Caco-2 (cell line): Measurements from ENCODE around the gene CBS. TPM values are rescaled to one million over a fixed set of nuclear protein-coding genes. Genes with fewer than 3 reads are reported as not detected.

Experiments used
- BruUV-seq: library from RNA; stranded (reverse); fragments of 400-500 nt; replicated peaks from 2 replicates; lab custom pipeline; 2021; lab: Mats Ljungman, UMichigan
- CTCF ChIA-PET: fragments of 300-600 bp; sonication (Branson Sonifier 250); formaldehyde crosslinking; loops from one replicate; lab custom pipeline; 2022; ENCODE audit warnings: antibody characterized with exemption; lab: Charles Lee
- POLR2A ChIA-PET: fragments of 300-600 bp; sonication (Branson Sonifier 250); formaldehyde crosslinking; loops from one replicate; lab custom pipeline; 2022; ENCODE audit warnings: antibody characterized with exemption; lab: Charles Lee
- DNase-seq, 2 experiments: peaks; one replicate each; pipeline versions ENCODE4 v3.0.0 to v3.0.0-alpha.2; 2020 to 2022
- H3K27me3 ChIP-seq: replicated peaks from 2 replicates; pipeline ENCODE4 v1.6.0; 2011; ENCODE audit warnings: low read length; ENCODE audit not compliant: control insufficient read depth, insufficient read depth
- H3K36me3 ChIP-seq: 2 replicates; pipeline ENCODE4 v1.5.1; 2011; ENCODE audit warnings: low read length; ENCODE audit not compliant: control insufficient read depth, insufficient read depth
- H3K4me1 ChIP-seq: fragments of 250-450 bp; sonication (Bioruptor Pico); 2 replicates; pipeline ENCODE4 v1.5.1; 2020; ENCODE audit warnings: mild to moderate bottlenecking
- H3K4me3 ChIP-seq: 2 replicates; pipeline ENCODE4 v1.5.1; 2011; ENCODE audit warnings: low read depth, mild to moderate bottlenecking, control low read depth, low read length
- H3K9me3 ChIP-seq: fragments of 250-450 bp; sonication (Bioruptor Pico); 2 replicates; pipeline ENCODE4 v1.5.1; 2020; ENCODE audit warnings: mild to moderate bottlenecking, moderate library complexity
- H3K27ac Mint-ChIP-seq: one replicate; pipeline ENCODE4 v1.8.0; 2022; ENCODE audit warnings: mixed read lengths; ENCODE audit not compliant: unreplicated experiment
- H3K27me3 Mint-ChIP-seq: one replicate; pipeline ENCODE4 v1.8.0; 2022; ENCODE audit warnings: mixed read lengths; ENCODE audit not compliant: insufficient read depth, unreplicated experiment
- H3K36me3 Mint-ChIP-seq: one replicate; pipeline ENCODE4 v1.8.0; 2022; ENCODE audit warnings: mild to moderate bottlenecking, mixed read lengths; ENCODE audit not compliant: insufficient read depth, unreplicated experiment
- H3K4me1 Mint-ChIP-seq: one replicate; pipeline ENCODE4 v1.8.0; 2022; ENCODE audit warnings: low read depth, mixed read lengths; ENCODE audit not compliant: unreplicated experiment
- H3K4me3 Mint-ChIP-seq: one replicate; pipeline ENCODE4 v1.8.0; 2022; ENCODE audit warnings: mild to moderate bottlenecking, moderate library complexity, mixed read lengths; ENCODE audit not compliant: unreplicated experiment
- H3K9me3 Mint-ChIP-seq: one replicate; pipeline ENCODE4 v1.8.0; 2022; ENCODE audit warnings: mixed read lengths; ENCODE audit not compliant: unreplicated experiment
- CTCF ChIP-seq, 2 experiments: fragments of 200-600 bp in 1 of 2; IDR thresholded peaks; 1 replicate in 1 of 2; 2 replicates in 1 of 2; pipeline versions ENCODE4 v1.5.1 to v1.8.0; 2011 to 2022; ENCODE audit warnings: antibody characterized with exemption in 1 of 2, control low read depth in 1 of 2, inconsistent platforms in 1 of 2, low read depth in 1 of 2, low read length in 1 of 2, mild to moderate bottlenecking in 1 of 2, moderate library complexity in 1 of 2; ENCODE audit not compliant: insufficient read depth in 1 of 2, severe bottlenecking in 1 of 2, unreplicated experiment in 1 of 2
- intact Hi-C: fragments of 100-400 bp; cut with micrococcal nuclease; formaldehyde crosslinking; loops from one replicate; pipeline ENCODE4 v1.10.0; 2022; ENCODE audit not compliant: unreplicated experiment
- total RNA-seq: library from RNA; stranded (reverse); gene quantifications from 2 replicates; pipeline ENCODE4 v1.2.3, GENCODE V29; 2022

The CBS gene
- total RNA-seq, 1 experiment from 2014 or later = 202 TPM

DNA sequence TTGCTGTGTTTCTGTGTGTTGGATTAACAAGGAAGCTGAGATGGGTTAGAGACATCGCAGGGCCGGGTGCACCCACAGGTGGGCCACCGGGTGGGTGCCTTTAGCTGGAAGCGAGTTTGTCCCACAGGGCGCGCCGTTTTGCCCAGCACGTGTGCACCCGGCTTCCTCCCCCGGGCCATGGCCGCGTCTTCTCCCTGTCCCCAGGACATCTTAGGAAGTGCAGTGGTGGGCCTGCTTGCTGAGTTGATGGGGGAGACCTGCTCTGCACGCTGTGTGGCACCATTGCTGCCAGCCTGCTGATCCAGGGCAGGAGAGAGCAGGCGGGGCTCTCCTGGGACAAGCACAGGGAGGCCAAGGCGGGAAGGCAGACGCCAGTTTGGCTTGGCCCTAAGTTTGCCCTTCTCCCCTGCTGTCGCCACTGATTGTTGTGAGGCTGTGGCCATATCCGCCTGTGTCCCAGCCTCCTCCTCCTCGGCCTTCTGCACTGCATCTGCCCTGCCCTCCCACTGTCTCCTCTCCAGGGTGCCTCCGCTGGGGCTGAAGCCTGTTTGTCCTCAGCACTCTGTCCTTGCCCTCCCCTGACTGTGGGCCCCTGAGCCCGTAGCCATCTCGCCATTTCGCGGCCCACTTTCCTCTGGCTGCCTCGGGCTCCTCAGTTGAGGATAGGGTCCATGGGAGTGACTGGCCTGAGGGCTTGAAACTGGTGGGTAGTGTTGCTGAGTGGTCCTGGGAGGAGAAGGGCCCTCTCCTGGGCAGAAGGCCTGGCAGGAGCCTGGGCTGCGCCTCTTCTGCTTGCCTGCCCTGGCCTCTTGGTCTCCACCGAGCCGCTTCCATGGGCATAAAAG, 53.7 kb downstream of the CBS start:
- CTCF ChIA-PET = no interaction called here
- Histone ChIP-seq H3K27me3 (no peaks in the 10 kb centered on the region), H3K4me3 (no peak overlapping the region), H3K4me1 (peaks cover 10% of the 10 kb centered on the region; the same call in 1 of the 2 replicates), H3K36me3 (no peaks in the 10 kb centered on the region), H3K9me3 (no peaks in the 10 kb centered on the region)
- no peaks in the 10 kb centered on the region for H3K27me3 Mint-ChIP-seq
- no peaks in the 10 kb centered on the region for H3K9me3 Mint-ChIP-seq
- TF ChIP-seq CTCF (IDR thresholded peaks at IDR 0.05; ENCODE audit: insufficient read depth in 1 of 2, low read depth in 1 of 2, low read length in 1 of 2, severe bottlenecking in 1 of 2, unreplicated experiment in 1 of 2) = no peak
- no TSS peak for BruUV-seq
- H3K4me3 Mint-ChIP-seq = no peak overlapping the region
- no peaks in the 10 kb centered on the region for H3K4me1 Mint-ChIP-seq
- peaks cover 10% of the 10 kb centered on the region for H3K36me3 Mint-ChIP-seq
- no peak for DNase-seq
- POLR2A ChIA-PET = no interaction called here
- intact Hi-C loops = no loop called here
- no peak overlapping the region for H3K27ac Mint-ChIP-seq

- Mint-ChIP-seq H3K9me3 (no peaks in the 10 kb centered on the region), H3K27ac (no peak overlapping the region), H3K27me3 (no peaks in the 10 kb centered on the region), H3K4me3 (no peak overlapping the region), H3K36me3 (peaks cover 10% of the 10 kb centered on the region), H3K4me1 (no peaks in the 10 kb centered on the region)
- Histone ChIP-seq H3K27me3 (no peaks in the 10 kb centered on the region), H3K4me1 (peaks cover 10% of the 10 kb centered on the region; the same call in 1 of the 2 replicates), H3K9me3 (no peaks in the 10 kb centered on the region), H3K4me3 (no peak overlapping the region), H3K36me3 (no peaks in the 10 kb centered on the region)
- BruUV-seq = no TSS peak
- DNase-seq = no peak
- ChIA-PET POLR2A (no interaction called here), CTCF (no interaction called here)
- intact Hi-C loops = no loop called here
- no peak for TF ChIP-seq CTCF (IDR thresholded peaks at IDR 0.05; ENCODE audit: insufficient read depth in 1 of 2, low read depth in 1 of 2, low read length in 1 of 2, severe bottlenecking in 1 of 2, unreplicated experiment in 1 of 2)
Measured at GRCh38 chr21:43021191-43021590, 54.4 kb downstream of the CBS start.

- intact Hi-C loops = no loop called here
- ChIA-PET POLR2A (no interaction called here), CTCF (no interaction called here)
- no peaks in the 10 kb centered on the region for H3K9me3 Mint-ChIP-seq
- H3K4me3 ChIP-seq = no peak overlapping the region
- no peak for TF ChIP-seq CTCF (IDR thresholded peaks at IDR 0.05; ENCODE audit: insufficient read depth in 1 of 2, low read depth in 1 of 2, low read length in 1 of 2, severe bottlenecking in 1 of 2, unreplicated experiment in 1 of 2)
- H3K36me3 ChIP-seq = no peaks in the 10 kb centered on the region
- no peaks in the 10 kb centered on the region for H3K27me3 ChIP-seq
- no peaks in the 10 kb centered on the region for H3K27me3 Mint-ChIP-seq
- no peaks in the 10 kb centered on the region for H3K9me3 ChIP-seq
- no peak for DNase-seq
- no peak overlapping the region for H3K4me3 Mint-ChIP-seq
- H3K36me3 Mint-ChIP-seq = peaks cover 10% of the 10 kb centered on the region
- no peaks in the 10 kb centered on the region for H3K4me1 Mint-ChIP-seq
- BruUV-seq = no TSS peak
- H3K4me1 ChIP-seq = peaks cover 7% of the 10 kb centered on the region; the same call in 1 of the 2 replicates
- no peak overlapping the region for H3K27ac Mint-ChIP-seq
Measured at GRCh38 chr21:43020771-43021170, 54.9 kb downstream of the CBS start.
